Measurements from ENCODE around the gene VWA5B1.

VWA5B1 gene

GRCh38 chr1:20355828-20356735, 65.4 kb downstream of the VWA5B1 start:
- DNase-seq, result no peak
- peaks cover 0 to 24% (median 15%) of the 10 kb centered on the region in 4 donors for H3K4me1 ChIP-seq
- H3K9me3 ChIP-seq, result no peaks in the 10 kb centered on the region
- H3K27me3 ChIP-seq, result peaks cover 0 to 19% of the 10 kb centered on the region in 2 donors
- TF ChIP-seq CTCF (IDR thresholded peaks at IDR 0.05), result no peak
- H3K27ac ChIP-seq, result no peak overlapping the region
- no peak overlapping the region for H3K4me3 ChIP-seq
- intact Hi-C loops (cut with DNase I; ENCODE audit: low total_unique reads), result no loop called here
- H3K36me3 ChIP-seq, result no peaks in the 10 kb centered on the region

- peaks cover 0 to 27% (median 15%) of the 10 kb centered on the region in 4 donors for H3K4me1 ChIP-seq
- H3K27me3 ChIP-seq, result peaks cover 0 to 20% of the 10 kb centered on the region in 2 donors
- no peak overlapping the region for H3K4me3 ChIP-seq
- H3K9me3 ChIP-seq, result no peaks in the 10 kb centered on the region
- no peak for TF ChIP-seq CTCF (IDR thresholded peaks at IDR 0.05)
- intact Hi-C loops (cut with DNase I; ENCODE audit: low total_unique reads), result no loop called here
- H3K36me3 ChIP-seq, result no peaks in the 10 kb centered on the region
- no peak overlapping the region for H3K27ac ChIP-seq
- no peak for DNase-seq
Measured at GRCh38 chr1:20356850-20357459, 66.3 kb downstream of the VWA5B1 start.

GRCh38 chr1:20357796-20358195, 67.1 kb downstream of the VWA5B1 start:
- Histone ChIP-seq H3K27me3 (peaks cover 0 to 22% of the 10 kb centered on the region in 2 donors), H3K9me3 (no peaks in the 10 kb centered on the region), H3K27ac (no peak overlapping the region), H3K36me3 (no peaks in the 10 kb centered on the region), H3K4me3 (no peak overlapping the region), H3K4me1 (peaks cover 0 to 27% (median 15%) of the 10 kb centered on the region in 4 donors)
- no peak for TF ChIP-seq CTCF (IDR thresholded peaks at IDR 0.05)
- no peak for DNase-seq
- intact Hi-C loops (cut with DNase I; ENCODE audit: low total_unique reads), result no loop called here

- no peak for DNase-seq
- Histone ChIP-seq H3K36me3 (no peaks in the 10 kb centered on the region), H3K9me3 (no peaks in the 10 kb centered on the region), H3K4me3 (no peak overlapping the region), H3K4me1 (peaks cover 0 to 27% (median 15%) of the 10 kb centered on the region in 4 donors), H3K27ac (no peak overlapping the region), H3K27me3 (peaks cover 0 to 30% of the 10 kb centered on the region in 2 donors)
- intact Hi-C loops (cut with DNase I; ENCODE audit: low total_unique reads), result no loop called here
- no peak for TF ChIP-seq CTCF (IDR thresholded peaks at IDR 0.05)
Measured at GRCh38 chr1:20358761-20359263, 68.1 kb downstream of the VWA5B1 start.

- DNase-seq, result no peak
- peaks cover 0 to 39% of the 10 kb centered on the region in 2 donors for H3K27me3 ChIP-seq
- no peak overlapping the region for H3K27ac ChIP-seq
- intact Hi-C loops (cut with DNase I; ENCODE audit: low total_unique reads), result loop anchor here (5.0 kb wide), 1 partner anchor 133 kb away; no protein-coding TSS in a partner anchor
- H3K4me3 ChIP-seq, result no peak overlapping the region
- H3K36me3 ChIP-seq, result no peaks in the 10 kb centered on the region
- H3K9me3 ChIP-seq, result no peaks in the 10 kb centered on the region
- H3K4me1 ChIP-seq, result peaks cover 0 to 27% (median 15%) of the 10 kb centered on the region in 4 donors
- no peak for TF ChIP-seq CTCF (IDR thresholded peaks at IDR 0.05)
Measured at GRCh38 chr1:20359451-20360330, 69.0 kb downstream of the VWA5B1 start.
